ENCODE results near the gene H2AZ2. TPM values are rescaled to one million over a fixed set of nuclear protein-coding genes. Genes with fewer than 3 reads are reported as not detected.

The H2AZ2 gene
- total RNA-seq, 2 experiments from 2014 or later: 274 to 440 TPM

DNA sequence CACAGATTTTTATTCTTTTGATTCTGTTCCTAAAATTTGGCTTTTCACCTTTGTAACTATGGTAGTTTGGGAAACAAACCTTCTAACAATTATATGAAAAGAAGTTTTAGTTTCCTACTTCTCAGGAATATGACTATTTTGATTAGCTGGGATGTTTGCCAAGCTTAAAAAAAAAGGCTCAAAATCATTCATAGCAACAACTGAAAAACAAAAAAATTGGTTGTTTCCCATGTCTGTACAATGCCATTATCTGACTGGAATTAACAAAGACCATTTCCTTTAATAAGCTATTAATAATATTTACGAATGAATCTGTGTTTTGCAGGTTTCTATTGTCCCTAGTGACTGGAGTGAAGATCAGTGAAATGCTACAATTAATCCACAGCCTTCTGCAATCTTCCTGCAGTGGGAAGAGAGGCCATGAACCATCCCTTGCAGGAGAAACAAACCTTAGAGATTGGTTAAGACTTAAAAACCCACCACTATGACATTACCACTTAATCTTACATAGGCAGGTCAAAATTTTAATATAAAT lies 33.2 kb upstream of the H2AZ2 start:
- Histone ChIP-seq H2AFZ (ENCODE audit: low read length) (no peak overlapping the region), H3K79me2 (ENCODE audit: insufficient read depth, low read depth, low read length) (peaks cover 71% of the 10 kb centered on the region), H3K9me3 (ENCODE audit: low read length) (no peaks in the 10 kb centered on the region), H3K9me2 (ENCODE audit: insufficient read depth, low read length) (no peaks in the 10 kb centered on the region), H4K20me1 (ENCODE audit: insufficient read depth, low read length) (peaks cover 50% of the 10 kb centered on the region), H3K4me3 (ENCODE audit: low read depth, low read length, poor library complexity, severe bottlenecking) (peak overlapping the region; percentile 77), H3K27ac (ENCODE audit: low read depth, low read length, poor library complexity, severe bottlenecking) (no peak overlapping the region), H3K4me1 (ENCODE audit: insufficient read depth, low read length, poor library complexity, severe bottlenecking) (peaks cover 51% of the 10 kb centered on the region), H3K4me2 (ENCODE audit: low read length) (peak overlapping the region; percentile 83), H3K36me3 (ENCODE audit: insufficient read depth, low read length) (peaks cover 65% of the 10 kb centered on the region)
- POLR2A ChIA-PET: interaction anchor here (0.5 to 2.6 kb wide), 16 partner anchors 8 to 363 kb away, joined by 3 to 27 read pairs (median 4); partner anchors contain the start of gene H2AZ2
- CTCF ChIA-PET (ENCODE audit: unreplicated experiment): interaction anchor here (0.6 to 0.7 kb wide), 2 partner anchors 10 to 89 kb away, joined by 3 to 5 read pairs; no protein-coding TSS in a partner anchor
- no TSS peak for BruUV-seq (replicated peaks)
- TF ChIP-seq EZH2phosphoT487 (IDR thresholded peaks at IDR 0.05; ENCODE audit: borderline replicate concordance, low read depth, low read length): no peak
- TF ChIP-seq, protein P1, sequence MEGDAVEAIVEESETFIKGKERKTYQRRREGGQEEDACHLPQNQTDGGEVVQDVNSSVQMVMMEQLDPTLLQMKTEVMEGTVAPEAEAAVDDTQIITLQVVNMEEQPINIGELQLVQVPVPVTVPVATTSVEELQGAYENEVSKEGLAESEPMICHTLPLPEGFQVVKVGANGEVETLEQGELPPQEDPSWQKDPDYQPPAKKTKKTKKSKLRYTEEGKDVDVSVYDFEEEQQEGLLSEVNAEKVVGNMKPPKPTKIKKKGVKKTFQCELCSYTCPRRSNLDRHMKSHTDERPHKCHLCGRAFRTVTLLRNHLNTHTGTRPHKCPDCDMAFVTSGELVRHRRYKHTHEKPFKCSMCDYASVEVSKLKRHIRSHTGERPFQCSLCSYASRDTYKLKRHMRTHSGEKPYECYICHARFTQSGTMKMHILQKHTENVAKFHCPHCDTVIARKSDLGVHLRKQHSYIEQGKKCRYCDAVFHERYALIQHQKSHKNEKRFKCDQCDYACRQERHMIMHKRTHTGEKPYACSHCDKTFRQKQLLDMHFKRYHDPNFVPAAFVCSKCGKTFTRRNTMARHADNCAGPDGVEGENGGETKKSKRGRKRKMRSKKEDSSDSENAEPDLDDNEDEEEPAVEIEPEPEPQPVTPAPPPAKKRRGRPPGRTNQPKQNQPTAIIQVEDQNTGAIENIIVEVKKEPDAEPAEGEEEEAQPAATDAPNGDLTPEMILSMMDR (conservative IDR thresholded peaks at IDR 0.05; ENCODE audit: low read length): no peak
- DNase-seq (ENCODE audit: low spot score): no peak
- intact Hi-C loops (cut with micrococcal nuclease; ENCODE audit: unreplicated experiment): no loop called here

DNA sequence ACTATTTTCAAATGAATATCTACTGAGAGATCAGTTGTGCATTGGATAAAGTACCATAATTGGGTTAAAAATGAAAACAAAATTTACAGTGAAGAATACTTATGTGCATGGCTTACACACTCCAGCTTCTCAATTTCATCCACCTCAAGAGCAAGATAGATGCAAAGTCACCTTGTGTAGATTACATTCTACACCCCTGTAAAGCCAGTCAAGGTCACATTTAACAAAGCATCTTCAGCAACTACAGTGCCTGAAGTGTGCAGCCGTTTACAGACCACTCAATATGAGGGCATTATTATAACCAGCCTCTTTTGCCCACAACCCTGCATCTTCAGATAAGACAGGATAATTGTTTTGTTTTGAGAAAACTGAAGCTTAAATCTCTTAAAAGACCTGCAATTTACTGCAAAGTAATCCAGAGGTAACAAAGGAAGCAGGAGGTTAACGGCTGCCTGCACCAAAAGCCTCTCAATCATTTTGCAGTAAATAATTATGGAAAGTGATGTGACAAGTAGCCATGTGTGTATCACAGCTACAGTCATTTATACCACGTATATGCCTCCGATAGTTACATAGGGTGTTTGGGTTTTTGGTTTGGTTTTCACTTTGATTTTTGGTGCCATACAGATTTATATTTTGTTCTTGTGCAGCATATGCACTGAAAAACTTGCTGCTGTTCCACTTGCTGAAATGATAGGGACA lies 32.6 kb upstream of the H2AZ2 start:
- BruUV-seq (replicated peaks): no TSS peak
- ChIA-PET CTCF (ENCODE audit: unreplicated experiment) (interaction anchor here (0.6 kb wide), 1 partner anchor 146 kb away, joined by 5 read pairs; no protein-coding TSS in a partner anchor), POLR2A (interaction anchor here (1.2 to 2.6 kb wide), 9 partner anchors 9 to 121 kb away, joined by 3 to 27 read pairs (median 6); partner anchors contain the start of gene H2AZ2)
- Histone ChIP-seq H3K27ac (ENCODE audit: low read depth, low read length, poor library complexity, severe bottlenecking) (no peak overlapping the region), H3K36me3 (ENCODE audit: insufficient read depth, low read length) (peaks cover 65% of the 10 kb centered on the region), H3K9me3 (ENCODE audit: low read length) (no peaks in the 10 kb centered on the region), H3K79me2 (ENCODE audit: insufficient read depth, low read depth, low read length) (peaks cover 71% of the 10 kb centered on the region), H3K9me2 (ENCODE audit: insufficient read depth, low read length) (no peaks in the 10 kb centered on the region), H3K4me3 (ENCODE audit: low read depth, low read length, poor library complexity, severe bottlenecking) (peak overlapping the region; percentile 77), H2AFZ (ENCODE audit: low read length) (no peak overlapping the region), H4K20me1 (ENCODE audit: insufficient read depth, low read length) (peaks cover 50% of the 10 kb centered on the region), H3K4me2 (ENCODE audit: low read length) (peak overlapping the region; percentile 83), H3K4me1 (ENCODE audit: insufficient read depth, low read length, poor library complexity, severe bottlenecking) (peaks cover 51% of the 10 kb centered on the region)
- intact Hi-C loops (cut with micrococcal nuclease; ENCODE audit: unreplicated experiment): no loop called here
- no peak for TF ChIP-seq EZH2phosphoT487 (IDR thresholded peaks at IDR 0.05; ENCODE audit: borderline replicate concordance, low read depth, low read length)
- TF ChIP-seq, protein P1 (conservative IDR thresholded peaks at IDR 0.05; ENCODE audit: low read length): no peak
- DNase-seq (ENCODE audit: low spot score): no peak
